Activated CD4-positive, alpha-beta T cell treated with anti-CD3 and anti-CD28 coated beads for 1 hour (primary cell): ENCODE data around the gene TMEM116.
"Not testable (repeated sequence)": the region's sequence is repeated elsewhere in the genome, so short reads cannot be mapped to it uniquely, and the experiment has no call there.

Source experiments
- DNase-seq: peaks from one replicate; pipeline ENCODE4 v3.0.0-alpha.2; 2020

TMEM116 gene

GRCh38 chr12:112012775-112013600, at the start of gene TMEM116, which contains the start of gene ERP29:
Gene TMEM116, minus strand, starts transcription at chr12:112013165. Its CDS starts 7,895 bp downstream, at chr12:112005270.
Gene ERP29, plus strand, starts transcription at chr12:112013426. Its CDS starts 40 bp downstream, at chr12:112013466.
- peak; percentile 100 for DNase-seq

GRCh38 chr12:112061137-112061536, 48.2 kb upstream of the TMEM116 start:
- no peak for DNase-seq

- no peak for DNase-seq
These were observed 36.4 kb upstream of the TMEM116 start for GRCh38 chr12:112049351-112049750.

- no peak for DNase-seq
These were observed 33.0 kb upstream of the TMEM116 start for GRCh38 chr12:112046003-112046402.

GRCh38 chr12:112036614-112037013, 23.6 kb upstream of the TMEM116 start:
- not testable (repeated sequence) for DNase-seq

- no peak for DNase-seq
These were observed 22.3 kb upstream of the TMEM116 start for GRCh38 chr12:112035219-112035785.

GRCh38 chr12:112032292-112032691, 19.3 kb upstream of the TMEM116 start:
- no peak for DNase-seq

GRCh38 chr12:112031472-112031871, 18.5 kb upstream of the TMEM116 start:
- no peak for DNase-seq

GRCh38 chr12:112029301-112029700, 16.3 kb upstream of the TMEM116 start:
- DNase-seq, result no peak

GRCh38 chr12:112025808-112026375, 12.9 kb upstream of the TMEM116 start:
- no peak for DNase-seq

GRCh38 chr12:112023759-112024396, 10.9 kb upstream of the TMEM116 start:
- DNase-seq, result no peak

GRCh38 chr12:112022241-112023016, 9.5 kb upstream of the TMEM116 start:
- DNase-seq, result no peak

GRCh38 chr12:112020947-112021457, 8.0 kb upstream of the TMEM116 start:
- no peak for DNase-seq

- no peak for DNase-seq
These were observed 5.7 kb upstream of the TMEM116 start for GRCh38 chr12:112018571-112019237.

- no peak for DNase-seq
These were observed 4.1 kb upstream of the TMEM116 start for GRCh38 chr12:112017041-112017440.

- no peak for DNase-seq
These were observed 3.0 kb upstream of the TMEM116 start for GRCh38 chr12:112015938-112016337.

GRCh38 chr12:112013601-112014402, 837 bp upstream of the TMEM116 start:
- DNase-seq, result peak; percentile 55

- DNase-seq, result no peak
These were observed 1.3 kb downstream of the TMEM116 start for GRCh38 chr12:112011685-112012084.

- DNase-seq, result no peak
These were observed 2.3 kb downstream of the TMEM116 start for GRCh38 chr12:112010415-112011344.

- DNase-seq, result not testable (repeated sequence)
These were observed 3.4 kb downstream of the TMEM116 start for GRCh38 chr12:112009596-112009995.
